ENCODE measurements around the gene ADGRB2.

GRCh38 chr1:31757204-31757679 is 6.9 kb downstream of the ADGRB2 start:
- TF ChIP-seq CTCF (IDR thresholded peaks at IDR 0.05; ENCODE audit: low read depth, low read length) (no peak), EZH2phosphoT487 (IDR thresholded peaks at IDR 0.05; ENCODE audit: low read depth) (no peak)

All from OCI-LY3 (cell line).